Urothelium cell line (cell line): ENCODE measurements around the gene TCERG1L.

Experiments
- DNase-seq: peaks from one replicate; pipeline ENCODE4 v3.0.0; 2011; ENCODE audit warnings: low spot score, mixed read lengths
- FAIRE-seq: peaks from 2 replicates; lab custom pipeline; 2011; peaks lifted over from hg19 to GRCh38; lab: Jason Lieb, UNC

Gene TCERG1L

DNA sequence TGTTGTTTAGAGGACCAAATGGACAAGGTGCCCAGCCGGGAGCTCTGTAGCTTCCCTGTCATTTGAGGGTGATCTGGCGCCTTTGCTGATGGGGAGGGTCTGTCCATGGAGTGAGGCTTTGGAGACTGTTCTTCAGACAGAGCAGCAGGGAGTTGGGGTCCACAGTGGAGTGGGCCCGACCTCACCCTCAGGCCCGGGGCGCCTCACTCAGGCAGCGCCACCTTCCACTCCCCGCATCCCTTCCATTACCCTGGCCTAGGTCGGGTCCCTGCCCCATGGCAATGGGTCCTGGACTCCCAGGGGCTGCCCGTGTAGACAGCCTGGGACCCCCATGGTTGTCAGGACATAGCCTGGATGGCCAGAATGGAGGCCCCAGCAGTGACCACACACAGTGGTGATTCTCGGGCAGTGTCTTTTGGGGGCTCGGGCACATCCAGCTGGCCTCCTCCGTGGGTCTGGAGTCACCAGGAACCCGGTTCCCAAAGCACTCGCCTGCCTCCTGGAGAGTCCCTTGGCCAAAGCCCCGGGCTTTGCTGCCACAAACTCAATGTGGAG is 38.5 kb downstream of the TCERG1L start:
- FAIRE-seq (no peak), DNase-seq (no peak)

DNA sequence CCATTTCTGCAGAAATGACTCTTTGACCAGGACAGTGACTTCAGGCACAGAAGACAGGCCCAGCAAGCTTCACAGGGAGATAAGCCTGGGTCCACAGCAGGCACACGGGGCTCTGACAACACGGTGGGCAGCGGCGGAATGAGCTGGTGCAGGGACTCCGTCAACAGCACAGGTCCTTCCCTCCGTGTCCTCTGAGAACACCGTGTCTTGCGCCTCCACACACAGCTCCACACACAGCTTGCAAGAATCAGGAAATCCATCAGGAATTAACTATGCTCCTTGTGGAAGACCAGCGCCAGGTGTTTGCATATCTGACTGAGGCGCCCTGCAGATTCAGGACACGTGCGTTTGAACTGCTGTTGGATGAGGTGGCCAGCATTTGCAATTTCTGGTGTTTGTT is 39.6 kb downstream of the TCERG1L start:
- FAIRE-seq (no peak), DNase-seq (no peak)

GRCh38 chr10:131271195-131271880 is 40.2 kb downstream of the TCERG1L start:
- no peak for FAIRE-seq

DNA sequence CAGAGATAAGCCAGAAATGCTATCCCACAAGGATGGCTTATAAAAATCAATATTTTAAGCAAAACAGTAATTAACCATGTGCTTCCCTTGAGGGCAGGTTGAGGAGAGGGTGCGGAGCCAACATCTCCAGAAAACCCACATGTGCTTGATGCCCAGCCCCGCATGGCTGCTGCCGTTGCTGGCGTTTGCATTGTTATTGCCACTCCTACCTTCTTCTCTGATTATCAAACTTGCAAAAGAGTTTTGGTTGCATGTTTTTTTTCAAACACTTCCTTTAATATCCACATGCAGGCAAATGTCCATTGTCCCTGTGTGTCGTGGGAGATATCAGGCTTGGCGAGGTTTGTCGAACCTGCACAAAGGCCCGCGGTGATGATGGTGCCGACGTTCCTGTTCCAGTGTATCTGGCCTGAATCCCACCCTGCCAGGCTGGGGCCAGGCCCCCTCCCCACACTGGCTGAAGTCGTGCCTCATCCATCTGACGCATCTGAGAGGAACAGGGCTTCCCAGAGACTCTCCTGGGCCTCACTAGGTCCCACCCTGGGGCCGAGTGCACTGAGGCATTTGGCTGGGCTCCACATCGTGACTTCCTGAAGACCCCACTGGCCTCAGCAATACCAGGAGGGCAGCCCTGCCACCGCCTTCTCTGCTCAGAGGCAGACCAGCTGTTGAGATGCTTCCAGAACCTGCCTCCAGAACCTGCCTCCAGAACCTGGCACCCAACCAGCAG is 40.9 kb downstream of the TCERG1L start:
- FAIRE-seq = no peak
- no peak for DNase-seq

More at GRCh38 chr10:131271195-131271880, 40.2 kb downstream of the TCERG1L start:
- DNase-seq = no peak

DNA sequence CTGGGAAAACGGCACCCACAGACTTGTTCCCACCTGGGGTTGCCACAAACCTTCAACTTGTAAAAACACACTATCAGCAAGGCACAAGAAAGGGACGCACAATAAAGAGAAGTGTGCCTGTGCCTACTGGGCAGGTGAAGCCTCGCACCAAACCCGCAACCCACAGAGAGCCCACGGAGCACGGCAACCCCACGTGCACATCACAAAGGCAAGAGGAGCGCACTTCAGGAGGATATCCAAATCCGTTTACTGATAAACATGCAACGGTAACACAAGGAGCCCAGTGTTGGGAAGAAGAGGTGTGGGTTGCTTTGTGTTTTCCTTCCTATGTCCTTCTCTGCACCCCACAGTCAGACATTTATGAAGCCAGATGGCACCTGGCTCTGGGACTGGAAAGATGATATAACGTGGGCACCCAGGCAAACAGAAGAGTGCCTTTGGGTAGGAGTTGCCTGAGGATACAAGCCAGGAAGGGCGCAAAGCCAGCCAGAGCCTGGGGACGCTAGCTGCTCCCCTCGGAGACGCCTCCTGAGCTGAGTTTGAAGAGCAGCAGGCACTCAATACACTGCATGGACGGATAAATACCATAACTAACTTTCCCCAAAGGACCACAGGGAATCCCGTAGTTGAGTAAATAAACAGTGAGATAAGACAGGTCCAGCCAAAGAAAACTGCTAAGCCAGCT is 41.6 kb downstream of the TCERG1L start:
- no peak for DNase-seq
- FAIRE-seq = no peak

GRCh38 chr10:131267814-131268095 is 43.8 kb downstream of the TCERG1L start:
- FAIRE-seq (no peak), DNase-seq (no peak)

DNA sequence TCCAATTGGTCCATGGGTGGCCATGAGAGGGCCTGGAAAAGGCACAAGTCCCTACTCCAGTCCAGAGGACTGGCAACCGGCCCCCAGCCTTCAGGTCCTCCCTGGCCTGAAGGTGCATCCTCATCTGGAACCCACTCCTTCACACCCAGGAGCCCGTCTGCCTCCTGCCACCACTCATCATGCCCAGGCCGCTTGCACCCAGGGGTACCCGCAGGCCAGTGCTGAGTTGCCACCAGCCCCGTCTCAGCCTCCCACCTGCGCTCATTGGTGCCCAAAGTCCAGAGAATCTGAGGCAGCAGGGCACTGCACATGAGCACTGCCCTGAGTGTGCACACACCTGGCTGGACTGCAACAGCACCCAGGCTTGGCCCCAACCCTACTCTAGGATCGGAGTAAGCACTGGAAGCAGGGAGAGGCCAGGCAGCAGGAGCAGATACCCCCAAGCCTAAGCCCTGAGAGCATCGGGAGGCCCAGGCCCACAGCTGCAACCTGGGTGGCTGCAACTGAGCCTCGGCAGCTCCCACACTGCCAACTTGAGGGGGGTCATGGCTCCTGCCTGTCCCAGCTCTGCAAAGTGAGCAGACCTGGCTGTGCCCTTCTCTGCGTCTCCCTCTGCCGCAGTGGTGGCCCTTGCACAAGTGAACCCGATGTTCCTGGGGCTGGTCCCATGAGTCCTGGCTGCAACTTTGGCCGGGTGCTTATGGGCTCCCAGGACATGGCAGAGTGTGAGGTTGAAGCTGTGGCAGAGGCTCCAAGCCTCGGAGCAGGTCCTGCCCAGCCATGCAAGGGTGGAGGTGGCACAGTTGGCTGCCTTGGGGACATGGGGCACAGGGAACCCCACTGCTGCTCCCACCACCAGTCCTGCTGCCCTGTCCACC is 44.3 kb downstream of the TCERG1L start:
- no peak for FAIRE-seq
- no peak for DNase-seq

GRCh38 chr10:131264110-131264788 is 47.3 kb downstream of the TCERG1L start:
- DNase-seq = no peak
- FAIRE-seq = no peak

DNA sequence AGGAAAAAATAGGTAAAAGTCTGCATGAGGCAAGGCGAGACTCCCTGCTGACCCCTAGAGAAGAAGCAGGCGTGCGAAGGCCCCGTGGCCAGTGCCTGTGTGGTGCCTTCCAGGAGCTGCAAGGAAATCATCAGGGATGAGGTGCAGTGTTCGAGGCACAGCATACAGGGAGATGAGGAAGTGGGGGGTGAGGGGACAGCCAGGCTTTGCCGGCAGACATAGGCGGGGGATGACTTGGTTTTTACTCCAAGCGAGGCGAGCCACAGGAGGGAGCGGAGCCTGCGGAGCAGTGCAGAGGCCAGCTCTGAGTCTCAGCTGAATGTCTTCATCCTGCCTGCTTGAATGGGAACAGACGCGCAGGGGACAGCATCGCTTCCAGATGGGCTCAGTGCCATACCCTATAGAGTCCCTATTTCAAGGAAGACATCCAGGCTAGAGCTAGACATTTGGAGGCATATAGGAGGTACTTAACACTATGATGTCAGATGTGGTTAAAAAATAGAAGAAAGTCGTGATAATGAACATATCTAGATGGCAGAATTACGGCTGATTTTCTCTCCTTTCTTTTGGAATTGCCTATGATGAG is 49.5 kb downstream of the TCERG1L start:
- DNase-seq = no peak
- FAIRE-seq = no peak

- no peak for DNase-seq
These were observed 50.9 kb downstream of the TCERG1L start for GRCh38 chr10:131260452-131261211.

DNA sequence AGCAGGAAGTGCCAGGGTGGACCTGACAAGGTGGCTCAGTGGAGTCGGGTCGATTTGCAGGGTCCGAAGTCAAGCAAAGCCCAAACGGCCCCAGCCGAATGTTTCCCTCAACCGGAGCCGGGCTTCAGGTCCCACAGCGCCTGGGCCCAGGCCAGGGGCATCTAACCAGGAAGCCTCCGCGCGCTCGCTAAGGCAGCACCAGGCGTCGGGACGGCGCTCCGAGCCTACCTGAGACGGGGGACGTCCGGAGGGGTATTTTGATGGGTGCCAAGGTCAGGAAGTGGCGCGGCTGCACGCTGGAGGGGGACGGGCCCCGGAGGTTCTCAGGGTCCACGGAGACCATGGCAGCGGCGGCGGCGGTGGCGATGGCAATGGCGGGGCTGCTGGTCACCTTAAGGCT is 51.5 kb downstream of the TCERG1L start:
- DNase-seq = no peak
- FAIRE-seq = no peak

More at GRCh38 chr10:131260452-131261211, 50.9 kb downstream of the TCERG1L start:
- no peak for FAIRE-seq

- FAIRE-seq (no peak), DNase-seq (no peak)
These were observed 52.0 kb downstream of the TCERG1L start for GRCh38 chr10:131259535-131259934.

DNA sequence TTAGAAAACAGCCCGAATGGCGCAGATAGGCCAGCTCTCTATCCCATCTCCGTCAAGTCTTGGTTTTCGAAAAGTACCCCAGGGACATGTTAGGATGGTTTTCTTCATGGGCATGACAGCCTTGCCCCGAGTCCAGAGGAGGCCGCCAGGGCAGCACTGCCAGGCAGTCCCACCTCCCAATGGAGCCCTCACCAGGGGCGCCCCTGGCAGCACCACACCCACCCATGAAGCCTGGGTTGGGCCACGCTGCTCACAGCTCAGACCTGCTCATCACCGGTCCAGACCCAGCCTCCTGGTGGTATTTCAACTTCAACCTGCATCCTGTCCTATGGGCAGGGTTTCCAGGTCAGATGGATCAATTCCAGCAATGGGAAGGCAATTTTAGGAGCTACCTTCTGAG is 53.3 kb downstream of the TCERG1L start:
- FAIRE-seq = no peak

DNA sequence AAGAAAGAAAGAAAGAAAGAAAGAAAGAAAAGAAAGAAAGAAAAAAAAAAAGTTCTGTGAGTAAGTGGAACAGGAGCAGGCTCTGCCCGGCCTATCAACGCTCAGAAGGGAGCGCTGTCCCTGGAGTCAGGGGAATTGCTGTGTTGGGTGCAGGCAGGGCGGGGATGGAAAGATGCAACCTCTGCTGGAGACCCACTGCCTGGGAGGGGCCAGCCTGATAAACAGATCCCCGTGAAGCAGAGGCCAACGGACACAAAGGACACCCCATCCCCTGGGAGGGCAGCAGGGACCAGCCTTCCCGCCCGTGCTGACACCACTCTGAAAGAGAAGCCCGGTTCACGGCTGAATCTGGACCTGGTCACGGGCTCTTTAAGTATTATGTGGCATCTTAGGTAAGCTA is 54.5 kb downstream of the TCERG1L start:
- FAIRE-seq = no peak
- no peak for DNase-seq

More for the DNA sequence above, 53.3 kb downstream of the TCERG1L start:
- no peak for DNase-seq

DNA sequence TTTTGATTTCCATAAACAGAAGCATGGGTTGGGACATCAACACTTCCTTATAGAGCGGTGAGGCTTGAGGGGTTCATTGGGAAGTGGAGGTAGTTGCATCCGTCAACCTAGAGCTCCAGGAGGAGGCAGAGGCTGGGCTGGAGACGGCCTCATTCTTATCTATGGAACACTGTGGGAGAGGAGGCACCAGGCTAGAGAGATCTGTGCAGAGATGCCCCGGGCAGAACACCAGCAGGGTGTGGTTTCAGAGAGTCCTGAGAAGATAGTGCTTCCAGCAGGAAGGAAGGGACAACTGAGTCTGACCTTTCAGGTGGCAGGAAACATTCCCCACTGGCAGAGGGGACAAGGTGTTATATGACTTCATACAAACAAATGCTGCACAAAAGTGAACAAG is 56.7 kb downstream of the TCERG1L start:
- DNase-seq (no peak), FAIRE-seq (no peak)

- no peak for FAIRE-seq
- no peak for DNase-seq
These were observed 57.3 kb downstream of the TCERG1L start for GRCh38 chr10:131253931-131254858.

GRCh38 chr10:131252567-131253276 is 58.8 kb downstream of the TCERG1L start:
- no peak for FAIRE-seq

More at GRCh38 chr10:131252567-131253276, 58.8 kb downstream of the TCERG1L start:
- DNase-seq = no peak
